IgD-negative memory B cell (primary cell): Measurements from ENCODE around the gene PPIB. TPM values are rescaled to one million over a fixed set of nuclear protein-coding genes. Genes with fewer than 3 reads are reported as not detected.
A peak's percentile ranks its signal among the peaks of the same experiment; 100 is the strongest.

Experiments
- H3K27ac Mint-ChIP-seq, 3 donors: one replicate each; pipeline ENCODE4 v1.8.0; 2020 to 2022; ENCODE audit warnings: mild to moderate bottlenecking in 3 of 3, mixed read lengths in 3 of 3, moderate library complexity in 1 of 3
- H3K27me3 Mint-ChIP-seq: one replicate; pipeline ENCODE4 v1.8.0; 2021; ENCODE audit warnings: mixed read lengths
- H3K36me3 Mint-ChIP-seq: one replicate; pipeline ENCODE4 v1.8.0; 2020; ENCODE audit warnings: mild to moderate bottlenecking, mixed read lengths
- H3K4me1 Mint-ChIP-seq, 3 donors: one replicate each; pipeline ENCODE4 v1.8.0; 2020 to 2022; ENCODE audit warnings: mixed read lengths in 3 of 3, mild to moderate bottlenecking in 1 of 3
- H3K4me3 Mint-ChIP-seq, 4 donors: one replicate each; pipeline ENCODE4 v1.8.0; 2020 to 2022; ENCODE audit warnings: mild to moderate bottlenecking in 4 of 4, mixed read lengths in 4 of 4, moderate library complexity in 3 of 4
- H3K9me3 Mint-ChIP-seq, 3 donors: one replicate each; pipeline ENCODE4 v1.8.0; 2020 to 2021; ENCODE audit warnings: mixed read lengths in 3 of 3, mild to moderate bottlenecking in 1 of 3
- polyA plus RNA-seq: library from polyadenylated mRNA; unstranded; fragments of 300-500 nt; fragmentation: Illumina TruSeq; gene quantifications from one replicate; pipeline ENCODE4 v1.2.3, GENCODE V29; 2021

Gene PPIB
- polyA plus RNA-seq, 1 donor from 2014 or later: 591 TPM

DNA sequence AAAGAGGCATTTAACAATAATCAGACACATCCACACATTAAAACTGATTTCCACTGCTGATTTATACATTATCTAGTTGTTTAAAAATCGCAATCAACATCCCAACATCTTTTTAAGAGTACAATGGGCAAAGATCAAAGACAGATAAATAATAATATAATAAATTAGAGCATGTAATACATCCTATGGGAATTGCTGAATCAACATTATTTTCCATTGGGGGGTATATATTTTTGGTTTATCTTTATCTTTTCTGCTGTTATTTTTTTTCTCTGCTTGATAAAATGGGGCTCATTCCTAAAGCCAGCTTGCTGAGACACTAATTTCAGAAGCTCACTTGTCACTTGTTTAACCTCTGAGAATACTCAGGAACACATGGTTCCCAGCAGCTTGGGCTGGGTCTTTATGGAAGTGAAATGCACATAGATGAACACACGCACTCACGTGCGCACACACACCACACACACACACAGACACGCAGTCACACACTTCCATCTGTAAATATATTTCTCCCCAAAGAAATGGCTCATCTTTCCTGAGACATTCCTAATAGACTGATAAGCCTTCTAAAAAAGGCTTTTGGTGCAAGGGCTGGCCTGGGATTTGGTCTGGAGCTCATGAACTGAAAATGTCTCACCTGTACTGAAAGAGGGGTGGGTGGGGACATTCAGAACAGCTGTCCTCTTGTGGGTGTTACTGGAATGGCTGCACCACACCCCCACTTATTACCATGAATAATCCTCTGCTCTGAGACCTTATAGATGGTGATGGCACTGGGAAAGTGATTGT, 3.5 kb upstream of the PPIB start:
- H3K4me1 Mint-ChIP-seq: peaks cover 29 to 32% (median 30%) of the 10 kb centered on the region in 3 donors
- H3K27me3 Mint-ChIP-seq: no peaks in the 10 kb centered on the region
- no peaks in the 10 kb centered on the region for H3K9me3 Mint-ChIP-seq
- peaks cover 3% of the 10 kb centered on the region for H3K36me3 Mint-ChIP-seq
- H3K4me3 Mint-ChIP-seq: peak overlapping the region in 2 of 4 donors; percentile 56 to 73
- peak overlapping the region in 1 of 3 donors; percentile 45 for H3K27ac Mint-ChIP-seq

- peaks cover 30 to 42% (median 36%) of the 10 kb centered on the region in 3 donors for H3K4me1 Mint-ChIP-seq
- H3K27ac Mint-ChIP-seq: peak overlapping the region; percentile 69 to 99 (median 95)
Measured at GRCh38 chr15:64164436-64164835, 1.6 kb upstream of the PPIB start.

DNA sequence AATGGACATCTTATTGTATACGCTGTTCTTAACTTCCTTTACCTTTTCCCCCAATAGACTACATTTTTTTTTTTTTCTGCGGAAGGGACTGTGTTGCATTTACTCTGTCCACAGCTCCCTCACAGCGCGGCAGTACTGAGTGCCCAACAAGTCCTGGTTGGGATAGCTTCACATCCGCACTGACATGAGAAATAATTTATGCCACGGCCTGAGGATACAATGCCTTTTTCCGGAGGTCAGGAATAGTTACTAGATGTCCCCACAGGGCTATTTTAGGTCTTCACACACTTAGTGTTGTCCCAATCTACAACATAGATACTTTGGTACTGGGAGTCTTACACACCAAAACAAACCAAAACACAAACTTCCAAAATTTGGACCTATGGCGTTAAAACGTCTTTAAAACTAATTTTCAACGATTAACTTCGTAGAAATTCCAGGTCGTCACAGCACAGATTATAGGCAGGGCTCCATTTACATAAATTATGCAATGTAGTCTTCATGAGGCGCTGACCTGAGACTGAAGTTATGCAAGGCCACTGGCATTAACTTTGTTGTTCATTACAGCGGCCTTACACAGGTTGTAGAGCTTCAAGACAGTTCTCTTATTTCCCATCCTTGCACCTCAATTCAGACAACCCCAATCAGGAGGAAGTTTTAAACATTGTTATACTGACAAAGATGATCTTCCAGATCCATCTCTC, 989 bp upstream of the PPIB start:
- Mint-ChIP-seq H3K4me3 (peak overlapping the region; percentile 75 to 97 (median 92)), H3K9me3 (no peaks in the 10 kb centered on the region), H3K36me3 (peaks cover 8% of the 10 kb centered on the region), H3K27ac (peak overlapping the region; percentile 69 to 99 (median 95)), H3K27me3 (no peaks in the 10 kb centered on the region), H3K4me1 (peaks cover 32 to 44% (median 36%) of the 10 kb centered on the region in 3 donors)

More at GRCh38 chr15:64164436-64164835, 1.6 kb upstream of the PPIB start:
- peaks cover 8% of the 10 kb centered on the region for H3K36me3 Mint-ChIP-seq
- H3K4me3 Mint-ChIP-seq: peak overlapping the region; percentile 75 to 97 (median 92)
- H3K27me3 Mint-ChIP-seq: no peaks in the 10 kb centered on the region
- no peaks in the 10 kb centered on the region for H3K9me3 Mint-ChIP-seq

DNA sequence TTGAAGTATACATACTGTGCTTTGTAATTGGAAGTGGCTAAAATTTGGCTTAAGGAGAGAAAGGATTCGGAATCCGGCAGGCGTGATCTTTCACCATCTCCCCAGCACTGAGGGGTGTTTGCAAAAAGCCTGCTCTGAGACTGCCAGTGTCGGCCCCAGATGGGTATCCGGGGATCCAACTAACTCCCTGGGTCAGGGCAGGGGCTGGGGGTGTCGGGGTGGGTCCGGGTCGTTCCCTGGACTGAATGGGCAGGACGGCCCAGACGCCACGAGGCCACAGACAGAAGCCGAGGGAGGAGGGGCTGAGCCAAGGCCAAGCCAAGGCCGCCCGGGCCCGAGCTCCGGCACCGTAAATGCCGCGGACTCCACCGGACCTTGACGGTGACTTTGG, 349 bp downstream of the PPIB start:
- peaks cover 36 to 54% (median 49%) of the 10 kb centered on the region in 3 donors for H3K4me1 Mint-ChIP-seq
- peak overlapping the region; percentile 75 to 97 (median 92) for H3K4me3 Mint-ChIP-seq
- H3K27me3 Mint-ChIP-seq: no peaks in the 10 kb centered on the region
- no peaks in the 10 kb centered on the region for H3K9me3 Mint-ChIP-seq
- H3K27ac Mint-ChIP-seq: peak overlapping the region; percentile 69 to 99 (median 88)
- peaks cover 11% of the 10 kb centered on the region for H3K36me3 Mint-ChIP-seq

DNA sequence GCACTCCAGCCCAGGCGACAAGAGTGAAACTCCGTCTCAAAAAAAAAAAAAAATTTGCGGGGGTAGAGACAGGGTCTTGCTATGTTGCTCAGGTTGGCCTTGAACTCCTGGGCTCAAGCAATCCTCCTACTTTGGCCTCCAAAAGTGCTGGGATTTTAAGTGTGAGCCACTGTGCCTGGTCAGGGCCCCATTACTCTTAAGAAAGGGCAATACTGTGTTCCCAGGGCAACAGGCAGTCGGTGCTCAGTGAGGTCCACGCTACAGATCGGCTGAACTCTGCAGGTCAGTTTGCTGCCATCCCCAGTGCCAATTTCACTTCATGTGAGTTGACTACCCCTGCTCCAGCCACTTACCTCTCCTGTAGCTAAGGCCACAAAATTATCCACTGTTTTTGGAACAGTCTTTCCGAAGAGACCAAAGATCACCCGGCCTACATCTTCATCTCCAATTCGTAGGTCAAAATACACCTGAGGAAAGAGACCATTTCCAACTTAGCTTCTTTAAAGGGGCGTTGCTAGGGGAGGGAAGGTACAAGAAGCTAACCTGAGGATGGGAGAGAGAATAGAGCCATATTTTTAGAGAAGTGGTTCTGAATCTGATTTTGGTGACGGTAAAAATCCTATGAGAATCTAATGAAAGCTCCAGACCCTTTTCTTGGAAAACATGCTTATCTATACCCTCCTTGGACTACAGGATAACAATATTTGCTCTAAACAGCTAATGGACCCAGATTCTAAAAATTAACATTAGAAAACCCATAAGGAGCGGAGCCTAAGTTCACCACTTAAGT, 939 bp downstream of the PPIB start:
- peaks cover 35 to 60% (median 49%) of the 10 kb centered on the region in 3 donors for H3K4me1 Mint-ChIP-seq
- H3K27me3 Mint-ChIP-seq: no peaks in the 10 kb centered on the region
- H3K4me3 Mint-ChIP-seq: peak overlapping the region; percentile 75 to 97 (median 92)
- peak overlapping the region; percentile 69 to 99 (median 88) for H3K27ac Mint-ChIP-seq
- peaks cover 11% of the 10 kb centered on the region for H3K36me3 Mint-ChIP-seq
- H3K9me3 Mint-ChIP-seq: no peaks in the 10 kb centered on the region

- Mint-ChIP-seq H3K27me3 (no peaks in the 10 kb centered on the region), H3K4me3 (peak overlapping the region; percentile 13 to 80 (median 45)), H3K4me1 (peaks cover 22 to 48% (median 37%) of the 10 kb centered on the region in 3 donors), H3K9me3 (no peaks in the 10 kb centered on the region), H3K27ac (peak overlapping the region; percentile 3 to 90 (median 75)), H3K36me3 (peaks cover 13% of the 10 kb centered on the region)
Measured at GRCh38 chr15:64158363-64159134, 4.3 kb downstream of the PPIB start.

DNA sequence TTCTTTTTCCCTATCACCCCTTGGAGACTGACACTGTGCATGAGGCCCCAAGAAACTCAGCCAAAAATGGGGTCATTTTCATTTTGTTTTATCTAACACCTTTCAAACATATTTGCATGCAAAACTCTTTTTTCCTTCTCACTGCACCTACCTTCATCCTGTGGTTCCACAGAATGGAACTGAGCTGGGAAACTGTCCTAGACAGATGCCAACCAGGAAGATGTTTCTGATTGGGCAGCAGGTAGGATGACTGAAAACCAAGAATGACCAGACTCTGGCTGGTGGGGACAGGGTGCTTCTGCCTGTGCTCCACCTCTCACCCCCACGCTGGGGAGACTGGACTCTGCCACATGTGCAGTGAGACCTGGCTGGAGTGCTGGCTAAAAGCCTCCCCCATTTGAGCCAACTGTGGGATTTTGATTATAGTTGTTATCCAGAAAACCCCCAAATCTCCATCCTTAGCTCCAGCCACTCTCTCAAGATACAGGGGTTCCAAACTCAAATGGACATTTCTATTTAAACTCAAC, 5.2 kb downstream of the PPIB start:
- Mint-ChIP-seq H3K4me1 (peaks cover 25 to 46% (median 34%) of the 10 kb centered on the region in 3 donors), H3K27me3 (no peaks in the 10 kb centered on the region), H3K9me3 (no peaks in the 10 kb centered on the region), H3K4me3 (peak overlapping the region in 3 of 4 donors; percentile 25 to 54 (median 30)), H3K27ac (peak overlapping the region; percentile 65 to 90 (median 90)), H3K36me3 (peaks cover 13% of the 10 kb centered on the region)

DNA sequence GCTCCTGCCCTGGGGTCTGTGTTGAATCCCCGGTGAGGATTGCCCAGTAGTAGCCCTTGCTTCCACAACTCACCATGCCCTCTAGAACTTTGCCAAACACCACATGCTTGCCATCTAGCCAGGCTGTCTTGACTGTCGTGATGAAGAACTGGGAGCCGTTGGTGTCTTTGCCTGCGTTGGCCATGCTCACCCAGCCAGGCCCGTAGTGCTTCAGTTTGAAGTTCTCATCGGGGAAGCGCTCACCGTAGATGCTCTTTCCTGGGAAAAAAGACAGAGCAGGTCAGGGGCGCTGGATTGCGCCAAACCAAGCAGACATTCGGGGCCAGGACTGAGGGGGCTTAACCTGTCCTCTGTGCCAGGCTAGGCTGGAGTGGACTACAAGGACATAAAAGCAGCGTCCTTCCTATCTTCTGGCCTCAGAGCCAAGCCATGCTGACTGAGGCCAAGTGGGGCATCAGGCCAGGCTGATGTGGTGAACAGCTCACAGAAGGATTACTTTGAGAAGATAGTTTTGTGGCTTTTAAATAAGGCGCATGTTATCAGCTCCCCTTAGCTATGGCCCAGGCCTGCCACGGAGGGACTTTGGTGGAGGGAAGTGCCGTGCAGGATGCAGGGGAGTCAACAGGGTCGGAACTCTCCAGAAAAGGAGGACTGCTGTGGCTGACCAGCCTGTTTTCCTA, 6.0 kb downstream of the PPIB start:
- H3K4me3 Mint-ChIP-seq: peak overlapping the region in 2 of 4 donors; percentile 25 to 32
- no peaks in the 10 kb centered on the region for H3K9me3 Mint-ChIP-seq
- peaks cover 10% of the 10 kb centered on the region for H3K36me3 Mint-ChIP-seq
- peak overlapping the region in 2 of 3 donors; percentile 81 to 90 for H3K27ac Mint-ChIP-seq
- peaks cover 20 to 42% (median 31%) of the 10 kb centered on the region in 3 donors for H3K4me1 Mint-ChIP-seq
- H3K27me3 Mint-ChIP-seq: no peaks in the 10 kb centered on the region

GRCh38 chr15:64155802-64156651, 6.8 kb downstream of the PPIB start:
- peak overlapping the region in 2 of 4 donors; percentile 25 to 56 for H3K4me3 Mint-ChIP-seq
- peaks cover 18 to 40% (median 30%) of the 10 kb centered on the region in 3 donors for H3K4me1 Mint-ChIP-seq
- H3K27me3 Mint-ChIP-seq: no peaks in the 10 kb centered on the region

DNA sequence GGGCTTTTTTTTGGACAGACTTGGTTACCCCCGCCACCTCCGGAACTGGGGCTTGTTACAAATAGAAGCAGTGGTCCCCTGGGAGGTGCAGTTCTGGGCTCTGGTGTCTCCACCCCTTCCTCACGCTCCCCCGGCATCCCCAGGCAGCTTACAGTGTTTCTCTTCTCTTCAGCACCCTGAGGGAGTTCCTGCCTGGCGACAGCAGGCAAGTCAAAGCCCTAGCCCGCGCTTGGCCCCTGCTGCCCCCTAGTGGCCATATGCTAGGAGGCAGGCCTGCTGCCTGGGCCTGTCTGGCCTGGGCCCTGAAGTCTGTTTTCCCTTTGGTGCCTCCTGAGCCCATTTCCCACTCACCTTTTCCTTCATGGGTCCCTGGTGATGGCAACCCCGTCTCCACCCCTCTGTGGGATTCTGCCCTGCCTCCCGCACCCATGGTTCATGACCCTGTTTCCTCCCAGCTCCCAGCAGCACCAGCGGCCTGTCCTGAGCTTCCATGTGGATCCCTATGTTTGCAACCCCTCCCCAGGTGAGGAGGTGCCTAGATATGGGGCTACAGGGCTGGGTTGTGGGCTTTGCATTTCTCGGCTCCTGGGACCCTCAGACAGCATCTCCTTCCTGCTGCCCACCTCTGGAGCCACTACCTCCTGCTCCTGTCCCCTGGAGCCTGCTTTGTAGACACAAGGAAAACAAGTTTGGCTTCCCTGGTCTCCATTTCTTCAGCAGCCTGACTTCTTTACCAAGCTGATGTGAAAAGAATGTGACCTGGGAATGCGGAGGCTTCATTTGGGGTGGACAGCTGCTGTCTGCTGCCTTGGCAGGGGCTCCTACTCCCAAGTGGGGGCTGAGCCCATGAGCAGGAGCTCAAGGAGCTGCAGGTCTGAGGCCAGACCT, 9.1 kb downstream of the PPIB start:
- peaks cover 27 to 44% (median 38%) of the 10 kb centered on the region in 3 donors for H3K4me1 Mint-ChIP-seq
- H3K36me3 Mint-ChIP-seq: peaks cover 5% of the 10 kb centered on the region
- H3K9me3 Mint-ChIP-seq: no peaks in the 10 kb centered on the region
- H3K27ac Mint-ChIP-seq: peak overlapping the region; percentile 90 to 95 (median 95)
- H3K27me3 Mint-ChIP-seq: no peaks in the 10 kb centered on the region
- peak overlapping the region; percentile 91 to 99 (median 96) for H3K4me3 Mint-ChIP-seq

More at GRCh38 chr15:64155802-64156651, 6.8 kb downstream of the PPIB start:
- H3K9me3 Mint-ChIP-seq: no peaks in the 10 kb centered on the region
- peaks cover 10% of the 10 kb centered on the region for H3K36me3 Mint-ChIP-seq
- H3K27ac Mint-ChIP-seq: peak overlapping the region; percentile 57 to 90 (median 59)

GRCh38 chr15:64152507-64153387, 10.1 kb downstream of the PPIB start:
- no peaks in the 10 kb centered on the region for H3K27me3 Mint-ChIP-seq
- peaks cover 2% of the 10 kb centered on the region for H3K36me3 Mint-ChIP-seq
- no peaks in the 10 kb centered on the region for H3K9me3 Mint-ChIP-seq
- H3K27ac Mint-ChIP-seq: peak overlapping the region; percentile 90 to 95 (median 95)
- H3K4me3 Mint-ChIP-seq: peak overlapping the region; percentile 91 to 99 (median 96)
- H3K4me1 Mint-ChIP-seq: peaks cover 25 to 35% (median 29%) of the 10 kb centered on the region in 3 donors
